Transverse colon (tissue), 3 donors: ENCODE results near the gene ANK3.

Experiments
- EP300 ChIP-seq: sonication (generic); formaldehyde crosslinking; IDR thresholded peaks from one replicate; pipeline ENCODE4 v1.6.1; 2017; ENCODE audit warnings: antibody characterized with exemption, low read depth
- TF ChIP-seq, protein P1 (sequence below), 5 experiments: fragments of 200-600 bp in 3 of 5; fragments of 450-650 bp in 2 of 5; sonication (generic) in 3 of 5; IDR thresholded peaks; 1 replicate in 2 of 5; 2 replicates in 3 of 5; pipeline ENCODE4 v1.5.1; 2016 to 2017; ENCODE audit warnings: antibody characterized with exemption in 5 of 5, inconsistent platforms in 3 of 5, mild to moderate bottlenecking in 2 of 5, moderate library complexity in 1 of 5

DNA sequence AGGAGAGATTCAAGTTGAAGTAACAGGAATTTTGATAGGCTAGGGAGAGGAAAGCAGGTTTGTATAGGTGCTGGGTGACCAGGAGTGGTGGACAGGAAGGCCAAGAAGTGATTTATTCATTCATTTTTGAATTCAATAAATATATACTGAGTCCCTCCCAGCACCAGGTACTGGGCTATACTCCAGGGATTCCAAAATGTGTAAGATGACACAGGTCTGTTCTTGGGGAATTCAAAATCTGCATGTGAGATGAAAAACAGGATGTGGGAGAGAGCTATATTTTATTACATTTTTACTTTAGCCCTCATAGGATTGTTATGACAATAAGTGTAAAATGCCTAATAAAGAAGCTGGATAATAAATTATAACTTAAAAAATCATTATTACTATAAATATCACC is 134.9 kb downstream of the ANK3 start:
- TF ChIP-seq EP300 = no peak
- TF ChIP-seq, protein P1, sequence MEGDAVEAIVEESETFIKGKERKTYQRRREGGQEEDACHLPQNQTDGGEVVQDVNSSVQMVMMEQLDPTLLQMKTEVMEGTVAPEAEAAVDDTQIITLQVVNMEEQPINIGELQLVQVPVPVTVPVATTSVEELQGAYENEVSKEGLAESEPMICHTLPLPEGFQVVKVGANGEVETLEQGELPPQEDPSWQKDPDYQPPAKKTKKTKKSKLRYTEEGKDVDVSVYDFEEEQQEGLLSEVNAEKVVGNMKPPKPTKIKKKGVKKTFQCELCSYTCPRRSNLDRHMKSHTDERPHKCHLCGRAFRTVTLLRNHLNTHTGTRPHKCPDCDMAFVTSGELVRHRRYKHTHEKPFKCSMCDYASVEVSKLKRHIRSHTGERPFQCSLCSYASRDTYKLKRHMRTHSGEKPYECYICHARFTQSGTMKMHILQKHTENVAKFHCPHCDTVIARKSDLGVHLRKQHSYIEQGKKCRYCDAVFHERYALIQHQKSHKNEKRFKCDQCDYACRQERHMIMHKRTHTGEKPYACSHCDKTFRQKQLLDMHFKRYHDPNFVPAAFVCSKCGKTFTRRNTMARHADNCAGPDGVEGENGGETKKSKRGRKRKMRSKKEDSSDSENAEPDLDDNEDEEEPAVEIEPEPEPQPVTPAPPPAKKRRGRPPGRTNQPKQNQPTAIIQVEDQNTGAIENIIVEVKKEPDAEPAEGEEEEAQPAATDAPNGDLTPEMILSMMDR (IDR thresholded peaks at IDR 0.05) = no peak
